Trophoblast cell (in vitro differentiated cells and primary cell): ENCODE data around the gene HOXA6.

Experiments used
- DNase-seq, 2 donors: peaks; one replicate each; pipeline ENCODE4 v3.0.0-alpha.2; 2016
- H2AFZ ChIP-seq: 2 replicates; pipeline ENCODE4 v1.6.1; 2013; ENCODE audit warnings: low read length, moderate library complexity, mild to moderate bottlenecking; ENCODE audit not compliant: insufficient read depth, poor library complexity
- H2AK5ac ChIP-seq: 2 replicates; pipeline ENCODE4 v1.6.1; 2013; ENCODE audit warnings: mild to moderate bottlenecking, low read length
- H2BK120ac ChIP-seq: 2 replicates; pipeline ENCODE4 v1.6.1; 2013; ENCODE audit warnings: low read length, mild to moderate bottlenecking, moderate library complexity; ENCODE audit not compliant: insufficient read depth, poor library complexity
- H2BK12ac ChIP-seq: 2 replicates; pipeline ENCODE4 v1.6.1; 2013; ENCODE audit warnings: mild to moderate bottlenecking, low read length, moderate library complexity
- H2BK5ac ChIP-seq: 2 replicates; pipeline ENCODE4 v1.6.1; 2013; ENCODE audit warnings: low read length, low read depth, moderate library complexity, mild to moderate bottlenecking; ENCODE audit not compliant: poor library complexity
- H3K14ac ChIP-seq: 2 replicates; pipeline ENCODE4 v1.6.1; 2013; ENCODE audit warnings: mild to moderate bottlenecking, low read length
- H3K18ac ChIP-seq: 2 replicates; pipeline ENCODE4 v1.6.1; 2013; ENCODE audit warnings: mild to moderate bottlenecking, low read length
- H3K23ac ChIP-seq: 2 replicates; pipeline ENCODE4 v1.6.1; 2013; ENCODE audit warnings: low read length
- H3K27ac ChIP-seq: 2 replicates; pipeline ENCODE4 v1.5.1; 2013; ENCODE audit warnings: low read depth, mild to moderate bottlenecking, inconsistent platforms, low read length, moderate library complexity
- H3K27me3 ChIP-seq: 2 replicates; pipeline ENCODE4 v1.6.1; 2013; ENCODE audit warnings: inconsistent platforms, mild to moderate bottlenecking, low read length, moderate library complexity; ENCODE audit not compliant: insufficient read depth
- H3K36me3 ChIP-seq, 2 experiments: 1 replicate in 1 of 2; 2 replicates in 1 of 2; pipeline ENCODE4 v1.6.1; 2013; ENCODE audit warnings: low read length in 2 of 2, mild to moderate bottlenecking in 2 of 2, moderate library complexity in 1 of 2; ENCODE audit not compliant: insufficient read depth in 2 of 2, control insufficient read depth in 1 of 2
- H3K4ac ChIP-seq: 2 replicates; pipeline ENCODE4 v1.6.1; 2013; ENCODE audit warnings: low read depth, mild to moderate bottlenecking, low read length, moderate library complexity
- H3K4me1 ChIP-seq, 2 experiments: 1 replicate in 1 of 2; 2 replicates in 1 of 2; pipeline ENCODE4 v1.6.1; 2013; ENCODE audit warnings: low read length in 2 of 2, mild to moderate bottlenecking in 2 of 2, moderate library complexity in 1 of 2; ENCODE audit not compliant: insufficient read depth in 2 of 2, control insufficient read depth in 1 of 2
- H3K4me2 ChIP-seq: 2 replicates; pipeline ENCODE4 v1.6.1; 2013; ENCODE audit warnings: inconsistent platforms, mild to moderate bottlenecking, low read length, moderate library complexity
- H3K4me3 ChIP-seq: 2 replicates; pipeline ENCODE4 v1.5.1; 2013; ENCODE audit warnings: mild to moderate bottlenecking, low read depth, low read length, inconsistent platforms
- H3K79me1 ChIP-seq: one replicate; pipeline ENCODE4 v1.6.1; 2013; ENCODE audit warnings: low read length
- H3K79me2 ChIP-seq: 2 replicates; pipeline ENCODE4 v1.6.1; 2013; ENCODE audit warnings: low read length, mild to moderate bottlenecking; ENCODE audit not compliant: control insufficient read depth, insufficient read depth, poor library complexity
- H3K9ac ChIP-seq: 2 replicates; pipeline ENCODE4 v1.6.1; 2013; ENCODE audit warnings: mild to moderate bottlenecking, low read length
- H3K9me3 ChIP-seq: 2 replicates; pipeline ENCODE4 v1.6.1; 2013; ENCODE audit warnings: low read depth, mild to moderate bottlenecking, control low read depth, inconsistent platforms, low read length; ENCODE audit not compliant: insufficient read depth
- H4K12ac ChIP-seq: 2 replicates; pipeline ENCODE4 v1.6.1; 2013; ENCODE audit warnings: low read depth, mild to moderate bottlenecking, low read length, moderate library complexity
- H4K8ac ChIP-seq: 2 replicates; pipeline ENCODE4 v1.6.1; 2013; ENCODE audit warnings: low read depth, mild to moderate bottlenecking, low read length, moderate library complexity
- H4K91ac ChIP-seq: one replicate; pipeline ENCODE4 v1.6.1; 2013; ENCODE audit warnings: low read depth, mild to moderate bottlenecking, low read length, moderate library complexity
- WGBS: extraction: QIAGEN DNeasy Blood & Tissue Kit; methylation state at CpG from one replicate; pipeline ENCODE4 v1.1.7; 2013; ENCODE audit warnings: missing lambda C conversion rate; ENCODE audit not compliant: insufficient read length, insufficient coverage; ENCODE audit errors: extremely low coverage; 5-methylcytosine and 5-hydroxymethylcytosine counted together

HOXA6 gene

DNA sequence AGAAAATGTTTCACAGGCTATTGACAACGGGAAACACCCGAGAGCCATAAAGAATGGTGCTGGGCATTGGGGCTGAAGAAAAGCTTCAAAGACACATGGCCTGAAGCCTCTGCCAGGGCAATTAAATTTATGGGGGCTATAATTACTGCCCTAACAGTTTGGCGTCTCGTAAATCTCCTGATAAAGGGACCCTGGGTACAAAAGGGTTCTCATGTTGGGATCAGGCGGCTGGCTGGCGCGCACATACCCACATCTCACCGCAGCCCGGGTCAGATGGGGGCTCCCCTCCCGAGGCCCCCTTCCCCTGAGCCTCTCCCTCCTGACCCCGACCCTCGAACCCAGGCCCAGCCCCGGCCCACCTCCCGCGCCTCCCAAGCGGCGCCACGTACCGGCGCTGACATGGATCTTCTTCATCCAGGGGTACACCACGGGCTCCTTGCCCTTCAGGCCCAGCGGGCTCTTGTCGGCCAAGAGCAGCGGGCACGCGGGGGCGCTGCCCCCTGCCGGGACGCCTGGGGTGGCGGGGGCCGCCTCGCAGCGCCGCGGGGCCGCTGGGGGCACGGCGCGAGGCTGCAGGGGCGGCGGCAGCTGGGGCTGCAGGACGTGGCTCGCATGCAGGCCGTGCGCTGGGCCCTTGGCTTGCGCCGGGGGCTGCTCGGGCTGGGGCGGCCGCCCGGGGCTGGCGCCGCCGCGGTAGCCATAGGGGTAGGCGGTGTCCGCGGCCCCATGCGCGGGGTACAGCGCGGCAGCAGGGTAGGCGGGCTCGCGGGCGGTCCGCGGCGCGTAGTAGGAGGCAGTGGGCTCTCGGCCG is 17.6 kb downstream of the HOXA6 start:
- Histone ChIP-seq H3K79me1 (no peaks in the 10 kb centered on the region), H3K9ac (no peak overlapping the region), H3K23ac (no peak overlapping the region), H3K9me3 (peaks cover 14% of the 10 kb centered on the region), H3K4ac (no peak overlapping the region), H3K4me2 (peak overlapping the region; percentile 79), H3K4me1 (peaks cover 8 to 10% of the 10 kb centered on the region in 2 experiments), H3K27me3 (peaks cover 73% of the 10 kb centered on the region), H3K4me3 (no peak overlapping the region), H3K27ac (no peak overlapping the region), H2BK12ac (no peak overlapping the region), H4K8ac (no peak overlapping the region), H3K36me3 (no peaks in the 10 kb centered on the region), H3K14ac (no peak overlapping the region), H2AFZ (no peak overlapping the region), H3K18ac (no peak overlapping the region), H3K79me2 (no peaks in the 10 kb centered on the region), H4K12ac (no peak overlapping the region), H2BK120ac (no peak overlapping the region), H2BK5ac (no peak overlapping the region), H2AK5ac (no peak overlapping the region), H4K91ac (no peak overlapping the region)
- no CpG with 5 or more reads among the region's 72 CpGs for WGBS
- DNase-seq, result peak; percentile 48 to 61

DNA sequence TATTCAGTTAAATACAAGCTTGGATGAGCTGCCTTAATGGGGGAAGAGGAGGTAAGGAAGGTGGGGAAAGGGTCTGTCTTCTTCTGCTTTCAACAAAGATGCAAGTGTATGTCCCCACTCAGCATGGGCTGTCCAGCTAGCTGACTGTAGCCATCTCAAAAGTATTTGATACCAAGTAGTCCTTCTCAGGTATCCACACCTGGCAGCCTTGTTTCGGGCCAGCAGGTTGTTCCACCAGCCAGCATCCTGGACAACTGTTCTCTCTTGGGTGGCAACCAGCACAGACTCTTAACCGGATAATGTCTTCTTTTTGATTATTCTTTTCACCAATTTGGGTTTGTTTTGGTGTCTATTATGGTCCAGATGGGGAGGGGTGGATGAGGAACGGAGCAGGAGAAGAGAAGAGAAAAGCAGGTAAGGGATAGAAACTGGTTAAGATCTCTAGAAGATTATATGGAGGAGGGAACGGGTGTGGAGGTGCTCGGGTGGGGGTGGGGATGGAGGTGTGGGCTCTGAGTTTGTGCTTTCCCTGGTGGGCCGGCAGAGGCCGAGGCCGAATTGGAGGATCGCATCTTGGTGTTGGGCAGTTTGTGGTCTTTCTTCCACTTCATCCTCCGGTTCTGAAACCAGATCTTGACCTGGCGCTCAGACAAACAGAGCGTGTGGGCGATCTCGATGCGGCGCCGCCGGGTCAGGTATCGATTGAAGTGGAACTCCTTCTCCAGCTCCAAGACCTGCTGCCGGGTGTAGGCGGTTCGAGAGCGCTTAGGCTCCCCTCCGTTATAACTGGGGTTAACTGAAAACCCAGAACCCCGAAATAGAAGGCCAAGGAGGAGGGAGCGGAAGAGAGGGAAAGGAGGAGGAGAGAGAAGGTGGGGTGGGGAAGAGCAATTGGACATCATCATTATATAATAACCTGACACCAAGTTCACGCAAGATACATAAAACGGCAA is 18.5 kb downstream of the HOXA6 start:
- no peak overlapping the region for H3K4me2 ChIP-seq
- H3K18ac ChIP-seq, result no peak overlapping the region
- no peak overlapping the region for H3K23ac ChIP-seq
- no peak overlapping the region for H2AK5ac ChIP-seq
- no peak overlapping the region for H4K91ac ChIP-seq
- H3K27me3 ChIP-seq, result peaks cover 79% of the 10 kb centered on the region
- WGBS, result no CpG with 5 or more reads among the region's 28 CpGs
- H3K36me3 ChIP-seq, result no peaks in the 10 kb centered on the region
- no peak overlapping the region for H2BK12ac ChIP-seq
- no peak overlapping the region for H2BK5ac ChIP-seq
- no peak overlapping the region for H4K8ac ChIP-seq
- H3K4ac ChIP-seq, result no peak overlapping the region
- no peak overlapping the region for H3K4me3 ChIP-seq
- peaks cover 19% of the 10 kb centered on the region for H3K9me3 ChIP-seq
- no peak overlapping the region for H3K9ac ChIP-seq
- no peaks in the 10 kb centered on the region for H3K79me2 ChIP-seq
- no peaks in the 10 kb centered on the region for H3K79me1 ChIP-seq
- DNase-seq, result no peak
- H2AFZ ChIP-seq, result no peak overlapping the region
- H3K27ac ChIP-seq, result no peak overlapping the region
- peaks cover 8 to 10% of the 10 kb centered on the region in 2 experiments for H3K4me1 ChIP-seq
- no peak overlapping the region for H2BK120ac ChIP-seq
- no peak overlapping the region for H4K12ac ChIP-seq
- no peak overlapping the region for H3K14ac ChIP-seq

DNA sequence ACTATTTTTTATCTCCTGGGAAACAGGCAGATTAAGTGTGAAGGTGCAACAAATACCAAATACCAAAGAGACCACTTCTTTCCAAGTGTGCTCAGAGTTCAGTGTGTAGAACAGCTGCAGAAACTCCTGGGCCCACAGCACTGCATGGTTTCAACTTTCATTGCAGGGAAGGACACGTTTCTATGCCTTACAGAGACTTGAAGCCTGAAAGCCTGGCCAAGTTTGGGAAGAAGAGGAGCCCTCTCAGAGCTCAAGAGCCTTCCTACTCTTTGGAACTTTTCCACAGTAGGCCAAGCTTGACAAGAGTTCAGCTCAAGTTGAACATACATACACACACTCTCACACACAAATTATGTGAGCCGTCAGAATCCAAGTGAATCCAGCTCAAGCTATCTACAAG is 19.5 kb downstream of the HOXA6 start:
- H3K9me3 ChIP-seq, result peaks cover 20% of the 10 kb centered on the region
- H4K91ac ChIP-seq, result no peak overlapping the region
- no peak overlapping the region for H3K9ac ChIP-seq
- no peak overlapping the region for H3K14ac ChIP-seq
- no peak overlapping the region for H2AFZ ChIP-seq
- no peak overlapping the region for H2BK12ac ChIP-seq
- peaks cover 84% of the 10 kb centered on the region for H3K27me3 ChIP-seq
- H3K79me2 ChIP-seq, result no peaks in the 10 kb centered on the region
- no peaks in the 10 kb centered on the region for H3K36me3 ChIP-seq
- H3K27ac ChIP-seq, result no peak overlapping the region
- H3K18ac ChIP-seq, result no peak overlapping the region
- H3K4ac ChIP-seq, result no peak overlapping the region
- H3K4me1 ChIP-seq, result peaks cover 8 to 10% of the 10 kb centered on the region in 2 experiments
- no peak overlapping the region for H4K12ac ChIP-seq
- WGBS, result no CpG with 5 or more reads among the region's 2 CpGs
- H3K4me2 ChIP-seq, result no peak overlapping the region
- H3K4me3 ChIP-seq, result no peak overlapping the region
- H3K79me1 ChIP-seq, result no peaks in the 10 kb centered on the region
- H2BK120ac ChIP-seq, result no peak overlapping the region
- H4K8ac ChIP-seq, result no peak overlapping the region
- no peak overlapping the region for H3K23ac ChIP-seq
- H2AK5ac ChIP-seq, result no peak overlapping the region
- no peak overlapping the region for H2BK5ac ChIP-seq
- DNase-seq, result no peak

DNA sequence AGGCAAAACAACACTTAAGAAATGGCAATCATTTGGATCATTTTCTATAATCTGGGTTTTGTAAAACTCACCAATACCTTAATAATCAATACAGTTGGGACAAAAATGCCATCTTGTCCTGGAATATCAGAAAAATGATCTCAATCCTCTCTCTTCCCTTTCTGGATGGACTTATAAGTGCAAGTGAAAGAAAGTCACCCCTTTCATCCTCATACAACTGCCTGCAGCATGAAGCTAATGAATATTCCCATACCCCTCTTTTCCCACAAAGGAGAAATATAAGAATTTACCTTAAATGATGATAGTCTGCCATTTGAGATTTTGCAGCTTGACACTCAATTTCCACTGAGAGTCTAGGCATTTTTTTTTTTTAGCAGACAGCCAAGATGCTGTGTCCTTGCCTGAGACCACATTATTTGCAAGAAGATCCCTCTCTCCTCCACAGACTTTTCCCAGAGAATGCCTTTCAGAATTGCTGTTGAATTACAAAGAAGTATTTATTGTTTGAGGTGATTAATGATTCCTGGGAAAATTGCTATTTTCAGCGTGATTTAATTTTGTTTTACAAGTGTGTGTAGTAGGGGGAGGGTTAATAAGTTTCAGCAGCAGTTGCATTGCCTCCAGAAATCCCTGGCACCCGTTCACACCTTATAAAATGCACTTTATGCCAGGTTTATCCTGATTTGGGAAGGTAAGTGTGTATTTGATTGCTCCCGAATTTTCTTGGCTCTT is 20.8 kb downstream of the HOXA6 start:
- no peak overlapping the region for H2AK5ac ChIP-seq
- H2BK5ac ChIP-seq, result no peak overlapping the region
- H4K12ac ChIP-seq, result no peak overlapping the region
- no peak for DNase-seq
- no peak overlapping the region for H3K4me2 ChIP-seq
- no CpG with 5 or more reads among the region's 3 CpGs for WGBS
- no peak overlapping the region for H3K9ac ChIP-seq
- H3K4ac ChIP-seq, result no peak overlapping the region
- H3K18ac ChIP-seq, result no peak overlapping the region
- H3K14ac ChIP-seq, result no peak overlapping the region
- no peaks in the 10 kb centered on the region for H3K79me2 ChIP-seq
- H3K23ac ChIP-seq, result no peak overlapping the region
- no peaks in the 10 kb centered on the region for H3K36me3 ChIP-seq
- no peak overlapping the region for H3K27ac ChIP-seq
- H2BK12ac ChIP-seq, result no peak overlapping the region
- H2BK120ac ChIP-seq, result no peak overlapping the region
- no peak overlapping the region for H3K4me3 ChIP-seq
- no peaks in the 10 kb centered on the region for H3K79me1 ChIP-seq
- peaks cover 25% of the 10 kb centered on the region for H3K9me3 ChIP-seq
- H2AFZ ChIP-seq, result no peak overlapping the region
- no peak overlapping the region for H4K8ac ChIP-seq
- no peak overlapping the region for H4K91ac ChIP-seq
- peaks cover 93% of the 10 kb centered on the region for H3K27me3 ChIP-seq
- peaks cover 8 to 10% of the 10 kb centered on the region in 2 experiments for H3K4me1 ChIP-seq
